Neutrophil (primary cell): Measurements from ENCODE around the gene CERS6.

Experiments
- H3K27ac ChIP-seq: fragments of 200-600 bp; sonication (generic); 2 replicates; pipeline ENCODE4 v1.5.1; 2016; ENCODE audit warnings: mild to moderate bottlenecking, moderate library complexity
- H3K27me3 ChIP-seq: fragments of 200-600 bp; sonication (generic); 2 replicates; pipeline ENCODE4 v1.6.0; 2016; ENCODE audit warnings: mild to moderate bottlenecking
- H3K36me3 ChIP-seq: fragments of 200-600 bp; sonication (generic); 2 replicates; pipeline ENCODE4 v1.5.1; 2017
- H3K4me1 ChIP-seq, 2 experiments: fragments of 200-600 bp in 1 of 2; sonication (generic) in 1 of 2; 1 replicate in 1 of 2; 2 replicates in 1 of 2; pipeline versions ENCODE4 v1.5.1 to v1.6.1; 2013 to 2016; ENCODE audit warnings: low read depth in 1 of 2, low read length in 1 of 2, mild to moderate bottlenecking in 1 of 2, moderate library complexity in 1 of 2; ENCODE audit not compliant: control insufficient read depth in 1 of 2, insufficient read depth in 1 of 2
- H3K4me3 ChIP-seq, 2 experiments: fragments of 200-600 bp in 1 of 2; sonication (generic) in 1 of 2; 1 replicate in 1 of 2; 2 replicates in 1 of 2; pipeline ENCODE4 v1.5.1; 2013 to 2016; ENCODE audit warnings: low read depth in 1 of 2, low read length in 1 of 2, mild to moderate bottlenecking in 1 of 2, moderate library complexity in 1 of 2
- H3K9me3 ChIP-seq: fragments of 200-600 bp; sonication (generic); 2 replicates; pipeline ENCODE4 v1.5.1; 2016
- CTCF ChIP-seq: fragments of 200-600 bp; sonication (generic); IDR thresholded peaks from 2 replicates; pipeline ENCODE4 v1.5.1; 2016; ENCODE audit warnings: antibody characterized with exemption

Gene CERS6

DNA sequence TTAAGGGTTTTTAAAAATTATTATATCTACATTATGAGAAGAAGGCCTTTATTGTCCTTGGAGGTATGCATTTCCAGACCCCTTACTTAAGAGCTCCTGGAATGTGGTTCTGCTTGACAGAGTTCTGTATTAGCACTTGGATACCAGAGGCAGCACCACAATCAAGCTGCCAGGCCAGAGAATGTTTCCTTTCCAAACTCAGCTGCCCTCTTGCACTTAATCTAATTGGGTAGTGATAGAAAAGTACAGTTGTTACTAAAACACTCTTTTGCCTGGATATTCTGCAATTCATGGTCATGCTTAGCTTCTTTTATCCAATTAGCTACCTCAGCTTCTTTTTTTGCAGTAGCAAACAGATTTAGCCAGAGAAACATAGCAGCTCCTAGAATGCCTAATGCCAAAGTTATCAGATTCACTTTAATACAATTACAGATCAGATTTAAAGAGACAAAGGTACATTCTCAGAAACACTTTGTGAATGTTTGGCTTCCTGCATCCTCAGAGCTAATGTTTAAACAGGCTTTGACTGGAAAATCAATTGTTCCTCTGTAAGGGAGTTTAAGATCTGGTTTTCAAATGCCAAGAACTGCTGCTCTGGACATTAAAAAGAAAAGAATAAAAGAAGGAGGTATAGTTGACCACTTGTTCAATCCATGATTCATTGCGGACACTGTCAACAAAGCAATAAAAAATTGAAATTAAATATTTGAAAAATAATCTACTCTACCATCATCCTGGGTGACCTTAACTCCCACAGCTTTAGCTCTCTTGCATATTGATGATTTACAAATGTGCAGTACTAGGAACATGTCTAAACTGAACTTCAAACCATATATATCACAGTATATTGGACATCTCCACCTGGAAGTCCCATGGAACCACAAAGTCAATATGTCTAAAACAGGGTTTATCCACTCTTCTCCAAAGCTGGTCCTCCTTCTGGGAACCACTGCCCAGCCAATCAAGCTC, 359.2 kb downstream of the CERS6 start:
- TF ChIP-seq CTCF = no peak
- H3K4me3 ChIP-seq = no peak overlapping the region
- H3K4me1 ChIP-seq = no peaks in the 10 kb centered on the region
- H3K9me3 ChIP-seq = no peaks in the 10 kb centered on the region
- H3K27ac ChIP-seq = no peak overlapping the region
- no peaks in the 10 kb centered on the region for H3K27me3 ChIP-seq
- no peaks in the 10 kb centered on the region for H3K36me3 ChIP-seq

DNA sequence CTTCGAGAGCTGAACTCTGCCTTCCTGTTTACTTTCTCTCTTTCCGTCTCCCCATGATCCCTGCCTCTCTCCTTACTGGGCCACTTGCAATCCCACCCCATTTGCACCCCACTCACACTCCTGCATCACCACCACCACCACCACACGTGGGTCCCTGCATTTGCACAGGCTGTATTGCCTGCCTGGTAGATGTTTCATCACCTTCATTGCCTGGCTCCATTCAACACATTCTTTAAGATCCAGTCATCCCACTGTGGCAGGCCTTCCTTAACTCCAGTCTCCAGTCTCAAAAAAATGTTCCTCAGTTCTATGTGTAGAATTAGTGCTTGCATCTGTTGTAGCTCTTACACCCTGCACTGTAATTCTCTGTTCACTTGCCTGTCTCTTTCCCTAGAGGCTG, 360.3 kb downstream of the CERS6 start:
- TF ChIP-seq CTCF = no peak
- no peak overlapping the region for H3K4me3 ChIP-seq
- H3K27me3 ChIP-seq = no peaks in the 10 kb centered on the region
- no peak overlapping the region for H3K27ac ChIP-seq
- no peaks in the 10 kb centered on the region for H3K4me1 ChIP-seq
- H3K36me3 ChIP-seq = no peaks in the 10 kb centered on the region
- no peaks in the 10 kb centered on the region for H3K9me3 ChIP-seq

GRCh38 chr2:168819050-168819715, 363.1 kb downstream of the CERS6 start:
- TF ChIP-seq CTCF = no peak
- Histone ChIP-seq H3K4me3 (no peak overlapping the region), H3K4me1 (no peaks in the 10 kb centered on the region), H3K36me3 (no peaks in the 10 kb centered on the region), H3K9me3 (no peaks in the 10 kb centered on the region), H3K27me3 (no peaks in the 10 kb centered on the region), H3K27ac (no peak overlapping the region)

DNA sequence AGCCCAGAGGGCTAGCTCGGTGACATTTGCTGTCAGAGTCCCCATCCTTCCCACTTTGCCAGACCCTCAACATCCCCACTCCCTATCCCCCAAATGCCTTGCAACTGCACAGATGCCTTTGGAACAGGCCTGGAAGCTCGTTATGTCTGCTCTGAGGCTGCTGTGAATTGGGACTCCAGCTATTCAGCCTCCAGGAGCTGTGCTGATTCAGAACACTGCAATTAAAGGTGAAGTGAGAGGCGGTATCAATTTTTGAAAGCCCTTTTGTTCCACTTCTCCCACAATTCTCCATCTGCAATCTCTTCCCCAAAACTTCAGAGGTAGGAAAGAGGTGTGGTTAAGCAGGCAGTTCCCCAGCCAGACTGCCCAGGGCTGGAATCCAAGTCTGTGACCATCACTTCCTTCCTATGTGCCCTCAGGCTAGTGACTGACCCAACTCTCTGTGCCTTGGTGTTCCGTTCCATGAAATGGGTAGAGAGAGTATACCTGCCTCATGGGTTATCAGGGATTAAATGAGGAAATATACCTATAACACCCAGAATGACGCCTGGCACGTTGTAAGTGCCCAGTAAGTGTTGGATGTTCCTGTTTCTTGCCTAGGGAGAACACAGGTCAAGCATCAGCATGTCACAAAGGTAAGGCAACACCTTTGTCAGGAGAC, 363.9 kb downstream of the CERS6 start:
- no peak for TF ChIP-seq CTCF
- Histone ChIP-seq H3K36me3 (no peaks in the 10 kb centered on the region), H3K4me1 (no peaks in the 10 kb centered on the region), H3K27ac (no peak overlapping the region), H3K9me3 (no peaks in the 10 kb centered on the region), H3K4me3 (no peak overlapping the region), H3K27me3 (no peaks in the 10 kb centered on the region)

GRCh38 chr2:168821577-168821976, 365.5 kb downstream of the CERS6 start:
- Histone ChIP-seq H3K27me3 (no peaks in the 10 kb centered on the region), H3K9me3 (no peaks in the 10 kb centered on the region), H3K4me3 (no peak overlapping the region), H3K36me3 (no peaks in the 10 kb centered on the region), H3K4me1 (no peaks in the 10 kb centered on the region), H3K27ac (no peak overlapping the region)
- TF ChIP-seq CTCF = no peak
